GM19455 (cell line): ENCODE measurements around the gene EFCAB5.
"Not testable (repeated sequence)": the region's sequence is repeated elsewhere in the genome, so short reads cannot be mapped to it uniquely, and the experiment has no call there.

Experiments used
- ATAC-seq: cut with Tn5 transposase; IDR thresholded peaks from one replicate; pipeline ENCODE4 v1.9.1; 2021; ENCODE audit not compliant: unreplicated experiment

Gene EFCAB5

GRCh38 chr17:29941334-29941733 is at the start of gene EFCAB5:
EFCAB5 (plus strand) TSS chr17:29941634; CDS start chr17:29941797, 163 bp downstream.
- no peak for ATAC-seq

- ATAC-seq = no peak
These were observed 49.2 kb upstream of the EFCAB5 start for GRCh38 chr17:29892201-29892600.

GRCh38 chr17:29897136-29897535 is 44.3 kb upstream of the EFCAB5 start:
- not testable (repeated sequence) for ATAC-seq

- ATAC-seq = no peak
These were observed 38.0 kb upstream of the EFCAB5 start for GRCh38 chr17:29903471-29903870.

- ATAC-seq = no peak
These were observed 36.2 kb upstream of the EFCAB5 start for GRCh38 chr17:29905086-29905878.

- no peak for ATAC-seq
These were observed 35.6 kb upstream of the EFCAB5 start for GRCh38 chr17:29905879-29906167.

- no peak for ATAC-seq
These were observed 34.5 kb upstream of the EFCAB5 start for GRCh38 chr17:29906969-29907368.

- ATAC-seq = no peak
These were observed 32.0 kb upstream of the EFCAB5 start for GRCh38 chr17:29909236-29910003.

GRCh38 chr17:29911641-29912177 is 29.7 kb upstream of the EFCAB5 start:
- ATAC-seq = no peak

GRCh38 chr17:29914819-29915537 is 26.5 kb upstream of the EFCAB5 start:
- ATAC-seq = no peak

GRCh38 chr17:29918016-29918415 is 23.4 kb upstream of the EFCAB5 start:
- no peak for ATAC-seq

- no peak for ATAC-seq
These were observed 22.2 kb upstream of the EFCAB5 start for GRCh38 chr17:29918922-29919856.

- ATAC-seq = no peak
These were observed 16.6 kb upstream of the EFCAB5 start for GRCh38 chr17:29924786-29925185.

- no peak for ATAC-seq
These were observed 13.9 kb upstream of the EFCAB5 start for GRCh38 chr17:29927546-29927945.

- ATAC-seq = no peak
These were observed 12.4 kb upstream of the EFCAB5 start for GRCh38 chr17:29929006-29929532.

- peak; percentile 53 for ATAC-seq
These were observed 11.7 kb upstream of the EFCAB5 start, which contains the start of gene SSH2 for GRCh38 chr17:29929533-29930408. SSH2 (minus strand) TSS chr17:29930228; CDS start chr17:29930000, 228 bp downstream.

GRCh38 chr17:29930409-29931010 is 10.9 kb upstream of the EFCAB5 start:
- ATAC-seq = no peak

GRCh38 chr17:29931231-29931932 is 10.1 kb upstream of the EFCAB5 start:
- peak; percentile 57 for ATAC-seq
